HEK293 (cell line): Measurements from ENCODE around the gene GALE.

ENCODE experiments used
- GFI1B ChIP-seq: fragments of 450-650 bp; formaldehyde crosslinking; IDR thresholded peaks from 2 replicates; pipeline ENCODE4 v1.5.1; 2016; ENCODE audit warnings: missing biosample characterization, missing genetic modification characterization
- KLF7 ChIP-seq: fragments of 450-650 bp; formaldehyde crosslinking; IDR thresholded peaks from 2 replicates; pipeline ENCODE4 v1.5.1; 2016; ENCODE audit warnings: missing biosample characterization, missing genetic modification characterization, borderline replicate concordance
- MZF1 ChIP-seq: fragments of 450-650 bp; formaldehyde crosslinking; IDR thresholded peaks from 2 replicates; pipeline ENCODE4 v1.5.1; 2017; ENCODE audit warnings: missing biosample characterization, missing genetic modification characterization, borderline replicate concordance
- OVOL3 ChIP-seq: fragments of 450-650 bp; formaldehyde crosslinking; IDR thresholded peaks from 2 replicates; pipeline ENCODE4 v1.5.1; 2016; ENCODE audit warnings: missing biosample characterization, missing genetic modification characterization
- PRDM6 ChIP-seq: fragments of 450-650 bp; formaldehyde crosslinking; IDR thresholded peaks from 2 replicates; pipeline ENCODE4 v1.5.1; 2017; ENCODE audit warnings: missing biosample characterization, missing genetic modification characterization
- SP2 ChIP-seq: fragments of 450-650 bp; formaldehyde crosslinking; IDR thresholded peaks from 2 replicates; pipeline ENCODE4 v1.5.1; 2016; ENCODE audit warnings: missing biosample characterization, missing genetic modification characterization
- WT1 ChIP-seq: fragments of 450-650 bp; formaldehyde crosslinking; IDR thresholded peaks from 2 replicates; pipeline ENCODE4 v1.5.1; 2016; ENCODE audit warnings: missing biosample characterization, missing genetic modification characterization
- ZEB2 ChIP-seq: fragments of 450-650 bp; formaldehyde crosslinking; IDR thresholded peaks from 2 replicates; pipeline ENCODE4 v1.5.1; 2016; ENCODE audit warnings: missing biosample characterization, missing genetic modification characterization
- ZNF10 ChIP-seq: fragments of 450-650 bp; formaldehyde crosslinking; IDR thresholded peaks from 2 replicates; pipeline ENCODE4 v1.5.1; 2017; ENCODE audit warnings: missing biosample characterization, missing genetic modification characterization
- ZNF114 ChIP-seq: fragments of 450-650 bp; formaldehyde crosslinking; IDR thresholded peaks from 2 replicates; pipeline ENCODE4 v1.5.0; 2017; ENCODE audit warnings: missing biosample characterization, missing genetic modification characterization
- ZNF148 ChIP-seq: fragments of 450-650 bp; formaldehyde crosslinking; IDR thresholded peaks from 2 replicates; pipeline ENCODE4 v1.5.0; 2017; ENCODE audit warnings: missing biosample characterization, missing genetic modification characterization, borderline replicate concordance
- ZNF239 ChIP-seq: fragments of 450-650 bp; formaldehyde crosslinking; IDR thresholded peaks from 2 replicates; pipeline ENCODE4 v1.5.1; 2016; ENCODE audit warnings: missing biosample characterization, missing genetic modification characterization
- ZNF26 ChIP-seq: fragments of 450-650 bp; formaldehyde crosslinking; IDR thresholded peaks from 2 replicates; pipeline ENCODE4 v1.5.1; 2016; ENCODE audit warnings: missing biosample characterization, missing genetic modification characterization
- ZNF280D ChIP-seq: fragments of 450-650 bp; formaldehyde crosslinking; IDR thresholded peaks from 2 replicates; pipeline ENCODE4 v1.5.1; 2016; ENCODE audit warnings: missing biosample characterization, missing genetic modification characterization
- ZNF311 ChIP-seq: fragments of 450-650 bp; formaldehyde crosslinking; IDR thresholded peaks from 2 replicates; pipeline ENCODE4 v1.5.1; 2017; ENCODE audit warnings: missing biosample characterization, missing genetic modification characterization, borderline replicate concordance
- ZNF324 ChIP-seq: fragments of 450-650 bp; formaldehyde crosslinking; IDR thresholded peaks from 2 replicates; pipeline ENCODE4 v1.5.1; 2016; ENCODE audit warnings: missing biosample characterization, missing genetic modification characterization
- ZNF366 ChIP-seq: fragments of 450-650 bp; formaldehyde crosslinking; conservative IDR thresholded peaks from 2 replicates; pipeline ENCODE4 v1.5.1; 2016; ENCODE audit warnings: missing biosample characterization, missing genetic modification characterization
- ZNF48 ChIP-seq: fragments of 450-650 bp; formaldehyde crosslinking; IDR thresholded peaks from 2 replicates; pipeline ENCODE4 v1.5.1; 2016; ENCODE audit warnings: missing biosample characterization, missing genetic modification characterization
- ZNF514 ChIP-seq: fragments of 450-650 bp; formaldehyde crosslinking; IDR thresholded peaks from 2 replicates; pipeline ENCODE4 v1.5.1; 2016; ENCODE audit warnings: missing biosample characterization, missing genetic modification characterization
- ZNF549 ChIP-seq: fragments of 450-650 bp; IDR thresholded peaks from 2 replicates; pipeline ENCODE4 v1.5.1; 2018; ENCODE audit warnings: missing biosample characterization, missing genetic modification characterization, mild to moderate bottlenecking, inconsistent platforms, moderate library complexity
- ZNF600 ChIP-seq: fragments of 450-650 bp; formaldehyde crosslinking; IDR thresholded peaks from 2 replicates; pipeline ENCODE4 v1.5.1; 2016; ENCODE audit warnings: missing biosample characterization, missing genetic modification characterization
- ZNF623 ChIP-seq: fragments of 450-650 bp; formaldehyde crosslinking; IDR thresholded peaks from 2 replicates; pipeline ENCODE4 v1.5.1; 2016; ENCODE audit warnings: missing biosample characterization, missing genetic modification characterization
- ZNF660 ChIP-seq: fragments of 450-650 bp; IDR thresholded peaks from 2 replicates; pipeline ENCODE4 v1.5.1; 2018; ENCODE audit warnings: missing biosample characterization, mild to moderate bottlenecking, missing genetic modification characterization
- ZNF776 ChIP-seq: fragments of 450-650 bp; formaldehyde crosslinking; IDR thresholded peaks from 2 replicates; pipeline ENCODE4 v1.5.0; 2017; ENCODE audit warnings: missing biosample characterization, missing genetic modification characterization, borderline replicate concordance
- ZNF843 ChIP-seq: fragments of 450-650 bp; formaldehyde crosslinking; IDR thresholded peaks from 2 replicates; pipeline ENCODE4 v1.5.1; 2016; ENCODE audit warnings: missing biosample characterization, missing genetic modification characterization
- ZSCAN16 ChIP-seq: fragments of 450-650 bp; formaldehyde crosslinking; IDR thresholded peaks from 2 replicates; pipeline ENCODE4 v1.5.1; 2016; ENCODE audit warnings: missing biosample characterization, missing genetic modification characterization
- ZSCAN18 ChIP-seq: fragments of 450-650 bp; formaldehyde crosslinking; IDR thresholded peaks from 2 replicates; pipeline ENCODE4 v1.5.1; 2016; ENCODE audit warnings: missing biosample characterization, missing genetic modification characterization
- ZXDB ChIP-seq: fragments of 450-650 bp; formaldehyde crosslinking; IDR thresholded peaks from 2 replicates; pipeline ENCODE4 v1.5.1; 2016; ENCODE audit warnings: missing biosample characterization, missing genetic modification characterization
- TF ChIP-seq, protein P1 (sequence below): fragments of 450-650 bp; formaldehyde crosslinking; IDR thresholded peaks from 2 replicates; pipeline ENCODE4 v1.5.1; 2016; ENCODE audit warnings: missing biosample characterization, missing genetic modification characterization

GALE gene

DNA sequence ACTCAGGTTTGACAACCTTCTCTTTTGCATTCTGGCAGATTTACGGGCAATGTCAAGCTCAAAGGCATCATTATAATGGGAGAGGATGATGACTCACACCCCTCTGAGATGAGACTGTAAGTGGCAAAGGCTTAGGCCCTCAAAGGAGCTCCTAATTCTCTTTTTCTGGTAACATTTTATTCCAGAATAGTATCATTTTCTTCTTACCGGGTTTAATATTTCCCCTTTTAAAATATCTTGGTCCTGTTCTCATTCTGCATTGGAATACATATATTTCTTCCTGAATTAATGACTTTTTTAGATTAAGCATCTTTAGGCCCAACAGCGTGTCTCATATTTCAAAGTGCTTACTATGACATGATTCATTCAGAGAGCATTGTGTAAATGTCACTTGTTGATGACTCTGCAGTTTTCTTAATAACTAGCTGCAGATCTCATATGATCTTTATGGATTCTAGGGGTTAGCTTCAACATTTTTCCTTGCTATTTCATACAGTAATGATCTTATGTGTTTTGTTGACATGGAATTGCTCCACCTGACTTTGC lies 20.7 kb downstream of the GALE start (continued):
- TF ChIP-seq ZNF114 (tag by site-specific recombination) (no peak), ZNF843 (tag by site-specific recombination) (no peak), ZNF280D (tag by site-specific recombination) (no peak), GFI1B (tag by site-specific recombination) (no peak), OVOL3 (tag by site-specific recombination) (no peak), ZNF623 (tag by site-specific recombination) (peak; percentile 9; the same call in 1 of the 2 replicates), ZNF324 (tag by site-specific recombination) (peak; percentile 68; the same call in 1 of the 2 replicates), KLF7 (tag by site-specific recombination) (no peak), ZNF10 (tag by site-specific recombination) (peak; percentile 21; the same call in 1 of the 2 replicates), ZNF366 (tag by site-specific recombination) (peak; percentile 73), MZF1 (tag by site-specific recombination) (no peak), ZSCAN16 (no peak), ZNF148 (tag by site-specific recombination) (no peak), PRDM6 (tag by site-specific recombination) (peak; percentile 61; the same call in 1 of the 2 replicates), WT1 (tag by site-specific recombination) (peak; percentile 62), ZNF600 (no peak), ZNF239 (no peak), ZNF26 (tag by site-specific recombination) (no peak), ZSCAN18 (tag by site-specific recombination) (no peak), ZEB2 (tag by site-specific recombination) (peak; percentile 77), ZNF776 (tag by site-specific recombination) (no peak), ZNF549 (tag by site-specific recombination) (no peak), ZNF311 (tag by site-specific recombination) (no peak), ZNF660 (tag by site-specific recombination) (0 out of 2 replicates have a peak, but pooled peaks have one; percentile 41), ZNF48 (no peak), ZXDB (tag by site-specific recombination) (peak; percentile 49; the same call in 1 of the 2 replicates), SP2 (0 out of 2 replicates have a peak, but pooled peaks have one; percentile 10), ZNF514 (tag by site-specific recombination) (no peak)
- TF ChIP-seq, protein P1, sequence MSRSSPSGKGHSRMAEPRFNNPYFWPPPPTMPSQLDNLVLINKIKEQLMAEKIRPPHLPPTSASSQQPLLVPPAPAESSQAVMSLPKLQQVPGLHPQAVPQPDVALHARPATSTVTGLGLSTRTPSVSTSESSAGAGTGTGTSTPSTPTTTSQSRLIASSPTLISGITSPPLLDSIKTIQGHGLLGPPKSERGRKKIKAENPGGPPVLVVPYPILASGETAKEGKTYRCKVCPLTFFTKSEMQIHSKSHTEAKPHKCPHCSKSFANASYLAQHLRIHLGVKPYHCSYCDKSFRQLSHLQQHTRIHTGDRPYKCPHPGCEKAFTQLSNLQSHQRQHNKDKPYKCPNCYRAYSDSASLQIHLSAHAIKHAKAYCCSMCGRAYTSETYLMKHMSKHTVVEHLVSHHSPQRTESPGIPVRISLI: no peak
